ENCODE measurements around the gene SIGLEC11.
"Not testable (repeated sequence)": the region's sequence is repeated elsewhere in the genome, so short reads cannot be mapped to it uniquely, and the experiment has no call there.

Gene SIGLEC11

GRCh38 chr19:49968279-49968922 is 7.4 kb upstream of the SIGLEC11 start:
- ChIA-PET POLR2A (no interaction called here), CTCF (interaction anchor here (1.0 kb wide), 1 partner anchor 15 kb away, joined by 6 read pairs; no protein-coding TSS in a partner anchor)

GRCh38 chr19:49959892-49960291 is 1.1 kb downstream of the SIGLEC11 start:
- CTCF ChIA-PET; POLR2A ChIA-PET; DNase-seq (ENCODE audit: low read depth, low spot score); H3K4me3 ChIP-seq (ENCODE audit: low read depth, low read length): not testable (repeated sequence)

More at GRCh38 chr19:49968279-49968922, 7.4 kb upstream of the SIGLEC11 start:
- no peak for DNase-seq (ENCODE audit: low read depth, low spot score)
- TF ChIP-seq CTCF (IDR thresholded peaks at IDR 0.05; ENCODE audit: insufficient read depth, low read length, missing control alignments), result no peak
- H3K4me3 ChIP-seq (ENCODE audit: low read depth, low read length), result no peak overlapping the region

GRCh38 chr19:49958596-49958995 is 2.4 kb downstream of the SIGLEC11 start:
- CTCF ChIA-PET, result interaction anchor here (2.6 kb wide), 1 partner anchor 21 kb away, joined by 13 read pairs; no protein-coding TSS in a partner anchor

DNA sequence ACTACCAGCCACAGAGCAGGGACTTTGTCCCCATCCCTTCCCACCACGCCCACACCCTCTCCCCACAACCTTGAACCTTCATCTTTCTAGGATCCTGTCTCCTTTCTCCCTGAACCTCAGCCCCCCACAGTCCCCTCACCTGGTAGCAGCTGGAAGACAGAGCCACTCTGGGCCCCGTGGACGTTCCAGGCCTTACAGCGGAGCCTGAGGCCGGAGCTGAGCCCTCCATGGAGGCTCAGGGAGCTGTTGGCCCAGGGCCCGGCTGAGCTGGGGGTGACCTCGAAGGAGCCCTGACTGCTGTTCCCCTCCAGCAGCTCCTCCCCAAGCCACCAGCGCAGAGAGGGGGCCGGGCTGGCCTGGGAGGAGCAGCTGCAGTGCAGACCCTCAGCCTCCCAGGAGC is 2.8 kb downstream of the SIGLEC11 start:
- CTCF ChIA-PET, result interaction anchor here (2.6 kb wide), 1 partner anchor 20 kb away, joined by 13 read pairs; no protein-coding TSS in a partner anchor
- DNase-seq (ENCODE audit: low read depth, low spot score); POLR2A ChIA-PET: not testable (repeated sequence)

More at GRCh38 chr19:49958596-49958995, 2.4 kb downstream of the SIGLEC11 start:
- POLR2A ChIA-PET; H3K4me3 ChIP-seq (ENCODE audit: low read depth, low read length); DNase-seq (ENCODE audit: low read depth, low spot score): not testable (repeated sequence)

GRCh38 chr19:49957262-49957915 is 3.6 kb downstream of the SIGLEC11 start:
- no peak overlapping the region for H3K4me3 ChIP-seq (ENCODE audit: low read depth, low read length)
- no peak for TF ChIP-seq CTCF (IDR thresholded peaks at IDR 0.05; ENCODE audit: insufficient read depth, low read length, missing control alignments)
- POLR2A ChIA-PET, result no interaction called here
- CTCF ChIA-PET, result interaction anchor here (1.1 to 2.6 kb wide), 3 partner anchors 18 to 27 kb away, joined by 4 to 13 read pairs (median 4); no protein-coding TSS in a partner anchor
- DNase-seq (ENCODE audit: low read depth, low spot score), result no peak

More for the DNA sequence above, 2.8 kb downstream of the SIGLEC11 start:
- H3K4me3 ChIP-seq (ENCODE audit: low read depth, low read length), result not testable (repeated sequence)

- no peak for DNase-seq (ENCODE audit: low read depth, low spot score)
- ChIA-PET POLR2A (no interaction called here), CTCF (interaction anchor here (1.6 to 2.6 kb wide), 2 partner anchors 17 to 18 kb away, joined by 4 to 13 read pairs; no protein-coding TSS in a partner anchor)
- no peak for TF ChIP-seq CTCF (IDR thresholded peaks at IDR 0.05; ENCODE audit: insufficient read depth, low read length, missing control alignments)
- H3K4me3 ChIP-seq (ENCODE audit: low read depth, low read length), result no peak overlapping the region
These were observed 4.9 kb downstream of the SIGLEC11 start for GRCh38 chr19:49956115-49956495.

DNA sequence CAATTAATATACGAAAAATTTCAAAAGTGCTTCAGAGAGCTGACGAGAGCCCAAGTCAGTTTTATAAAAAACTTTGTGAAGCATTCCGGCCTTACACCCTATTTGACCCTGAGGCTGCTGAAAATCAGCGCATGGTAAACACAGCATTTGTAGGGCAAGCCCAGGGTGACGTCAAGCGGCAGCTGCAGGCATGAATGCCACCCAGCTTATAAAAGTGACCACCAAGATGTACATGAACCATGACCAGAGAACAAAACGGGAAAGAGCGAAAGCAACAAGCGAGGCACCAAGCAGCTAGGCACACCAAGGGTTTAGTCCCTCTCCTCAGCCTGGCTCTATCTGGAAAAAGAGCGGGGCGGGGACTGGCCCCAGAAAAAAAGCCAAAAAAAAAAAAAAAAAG is 6.0 kb downstream of the SIGLEC11 start:
- TF ChIP-seq CTCF (IDR thresholded peaks at IDR 0.05; ENCODE audit: insufficient read depth, low read length, missing control alignments), result no peak
- POLR2A ChIA-PET, result interaction anchor here (0.7 kb wide), 1 partner anchor 23 kb away, joined by 3 read pairs; no protein-coding TSS in a partner anchor
- CTCF ChIA-PET, result interaction anchor here (0.6 to 4.2 kb wide), 5 partner anchors 14 to 181 kb away, joined by 3 to 22 read pairs (median 3); no protein-coding TSS in a partner anchor
- DNase-seq (ENCODE audit: low read depth, low spot score), result no peak
- no peak overlapping the region for H3K4me3 ChIP-seq (ENCODE audit: low read depth, low read length)
